Fibroblast of skin of left quadriceps (primary cell): ENCODE results near the gene TP73.
A peak's percentile ranks its signal among the peaks of the same experiment; 100 is the strongest.

Experiments used
- DNase-seq, 2 experiments: peaks; one replicate each; pipeline ENCODE4 v3.0.0-alpha.2; 2013; ENCODE audit warnings: low read depth in 2 of 2

Gene TP73

DNA sequence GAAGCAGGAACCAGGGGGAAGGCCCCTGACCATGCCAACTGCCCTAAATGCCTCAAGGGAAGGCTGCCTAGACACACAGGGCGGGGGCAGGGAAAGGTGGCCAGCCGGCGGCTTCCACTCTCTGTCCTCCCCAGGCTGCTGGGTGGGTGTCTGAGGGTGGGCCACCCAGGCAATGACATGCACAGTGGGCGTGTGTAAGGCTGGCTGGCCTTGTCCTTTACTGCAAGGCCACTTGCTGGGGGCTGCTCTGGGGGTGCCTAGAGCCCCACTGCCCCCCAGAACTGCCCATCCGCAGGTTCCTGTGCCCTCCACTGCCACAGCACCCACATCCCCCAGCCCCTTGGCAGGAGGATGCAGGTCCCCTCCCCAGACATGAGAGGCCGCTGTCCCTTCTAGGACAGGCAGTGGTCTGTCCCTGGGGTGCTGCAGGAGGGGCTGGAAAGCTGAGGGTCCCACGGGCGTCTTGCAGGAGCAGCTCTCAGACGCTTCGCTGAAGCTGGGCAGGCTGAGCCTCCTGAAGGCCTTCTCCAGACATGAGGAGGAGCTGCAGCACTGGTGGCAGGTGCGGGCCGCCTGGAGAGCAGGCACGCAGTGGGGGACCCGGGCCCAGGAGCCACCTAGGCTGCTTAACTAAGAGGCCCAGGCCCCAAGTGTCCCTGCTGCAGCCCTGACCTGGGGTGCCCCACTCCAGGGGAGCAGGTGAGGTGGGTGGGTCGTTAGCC is 110.0 kb downstream of the TP73 start:
- DNase-seq: no peak

- DNase-seq: no peak
These were observed 110.5 kb downstream of the TP73 start for GRCh38 chr1:3762873-3763228.

GRCh38 chr1:3763351-3764125 is 111.2 kb downstream of the TP73 start:
- no peak for DNase-seq

DNA sequence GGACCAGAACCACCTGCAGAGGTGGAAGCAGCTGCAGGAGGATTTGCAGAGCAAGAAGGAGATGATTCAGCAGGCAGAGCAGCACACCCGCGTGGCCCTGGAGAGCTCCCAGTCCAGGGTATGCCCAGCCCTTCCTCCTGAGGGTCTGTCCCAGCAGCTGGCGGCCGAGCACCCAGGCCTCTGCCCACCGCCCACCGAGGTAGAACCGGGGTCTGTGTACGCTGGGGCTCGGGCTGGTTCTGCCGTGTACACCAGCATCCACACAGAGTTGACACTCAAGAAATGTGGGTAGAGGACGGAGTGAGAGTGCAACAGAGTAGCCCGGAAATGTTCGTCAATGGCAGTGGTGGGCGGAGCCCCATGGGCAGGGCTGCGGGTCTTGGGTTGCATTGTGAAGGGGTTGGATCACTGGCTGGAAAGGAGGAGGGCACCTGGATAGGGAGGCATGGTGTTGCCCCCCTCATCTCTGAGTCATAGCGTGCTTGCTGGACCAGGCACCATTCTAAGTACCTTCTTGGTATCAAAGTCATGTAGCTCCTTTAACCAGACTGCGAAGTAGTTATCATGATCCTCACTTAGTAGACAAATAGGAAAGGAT is 115.1 kb downstream of the TP73 start:
- DNase-seq: no peak

GRCh38 chr1:3768811-3769390 is 116.6 kb downstream of the TP73 start:
- no peak for DNase-seq

GRCh38 chr1:3770047-3770765 is 117.9 kb downstream of the TP73 start:
- no peak for DNase-seq

GRCh38 chr1:3771108-3772026 is 119.1 kb downstream of the TP73 start:
- no peak for DNase-seq

DNA sequence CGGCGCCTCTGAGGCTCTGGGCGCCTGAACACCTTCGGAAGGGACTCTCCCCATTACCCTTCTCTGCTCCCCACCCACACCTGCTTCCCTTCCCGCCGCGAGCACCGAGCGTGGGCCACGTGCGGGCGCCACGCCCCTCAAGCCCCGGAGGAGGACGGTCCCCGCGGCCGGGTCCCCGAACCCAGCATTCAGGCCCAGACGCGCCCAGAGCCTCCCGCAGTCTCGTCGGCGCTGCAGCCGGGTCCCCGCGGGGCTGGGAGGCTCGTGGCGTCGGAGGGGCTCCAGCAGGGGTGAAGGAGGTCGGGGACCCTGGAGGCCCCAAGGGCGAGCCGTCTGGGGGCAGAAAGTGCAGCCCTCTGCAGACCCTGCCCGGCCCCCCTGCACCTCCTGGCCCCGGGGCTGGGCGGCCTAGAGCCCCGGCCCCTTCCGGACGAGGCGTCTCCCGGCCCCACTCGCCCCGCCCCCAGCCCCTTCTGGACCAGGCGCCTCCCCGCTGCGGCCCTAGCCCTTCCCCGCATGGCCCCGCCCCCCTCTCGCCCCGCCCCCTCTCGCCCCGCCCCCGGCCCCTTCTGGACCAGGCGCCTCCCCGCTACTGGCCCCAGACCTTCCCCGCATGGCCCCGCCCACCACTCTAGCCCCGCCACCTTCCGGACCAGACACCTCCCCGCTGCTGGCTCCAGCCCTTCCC is 119.9 kb downstream of the TP73 start:
- peak; percentile 46 to 50 for DNase-seq

DNA sequence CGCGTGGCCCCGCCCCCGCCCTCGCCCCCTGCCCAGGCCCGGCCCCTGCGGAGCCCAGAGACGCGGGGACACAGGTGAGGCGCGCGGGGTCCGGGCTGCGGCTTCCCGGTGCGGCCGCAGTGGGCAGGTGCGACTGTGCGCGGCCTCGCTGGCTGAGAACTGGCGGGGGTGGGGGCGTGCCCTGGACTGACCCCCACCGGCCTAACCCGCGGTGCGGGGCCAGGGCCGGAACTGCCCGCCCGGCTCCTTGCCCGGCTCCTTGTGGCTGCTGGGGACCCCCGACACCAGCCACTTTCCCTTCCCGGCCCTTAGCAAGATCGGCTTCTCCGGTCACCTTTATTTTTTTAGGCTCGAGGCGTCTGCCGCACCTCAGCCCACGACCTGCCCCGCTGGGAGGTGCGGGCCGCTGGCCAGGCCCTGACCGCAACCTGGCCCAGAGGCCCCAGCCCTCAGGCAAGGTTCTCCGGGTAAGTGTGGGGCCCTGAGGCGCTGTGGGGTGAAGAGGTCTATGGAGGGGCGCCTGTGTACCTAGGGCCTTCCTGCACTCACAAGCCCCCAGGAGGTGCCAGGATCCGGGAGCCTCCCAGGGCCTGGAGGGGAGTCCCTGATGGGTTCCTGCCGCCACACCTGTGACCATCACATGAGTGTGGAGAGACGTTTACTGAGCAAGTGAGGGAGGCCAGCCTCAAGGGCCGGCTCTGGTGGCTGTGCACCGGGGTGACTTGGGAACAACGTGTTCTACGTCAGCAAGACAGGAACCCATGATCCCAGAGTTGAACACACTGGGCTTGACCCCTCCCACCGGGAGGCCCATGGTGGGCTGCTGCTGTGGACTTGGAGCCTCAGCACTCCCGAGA is 120.6 kb downstream of the TP73 start, which contains the start of gene SMIM1:
Gene SMIM1 (plus strand): TSS at position 35 of the 857 bp plus-strand sequence. CDS start 2,625 bp downstream, outside the sequence.
- DNase-seq: no peak

GRCh38 chr1:3773572-3774275 is 121.4 kb downstream of the TP73 start:
- DNase-seq: no peak

- no peak for DNase-seq
These were observed 122.1 kb downstream of the TP73 start for GRCh38 chr1:3774276-3774945.

DNA sequence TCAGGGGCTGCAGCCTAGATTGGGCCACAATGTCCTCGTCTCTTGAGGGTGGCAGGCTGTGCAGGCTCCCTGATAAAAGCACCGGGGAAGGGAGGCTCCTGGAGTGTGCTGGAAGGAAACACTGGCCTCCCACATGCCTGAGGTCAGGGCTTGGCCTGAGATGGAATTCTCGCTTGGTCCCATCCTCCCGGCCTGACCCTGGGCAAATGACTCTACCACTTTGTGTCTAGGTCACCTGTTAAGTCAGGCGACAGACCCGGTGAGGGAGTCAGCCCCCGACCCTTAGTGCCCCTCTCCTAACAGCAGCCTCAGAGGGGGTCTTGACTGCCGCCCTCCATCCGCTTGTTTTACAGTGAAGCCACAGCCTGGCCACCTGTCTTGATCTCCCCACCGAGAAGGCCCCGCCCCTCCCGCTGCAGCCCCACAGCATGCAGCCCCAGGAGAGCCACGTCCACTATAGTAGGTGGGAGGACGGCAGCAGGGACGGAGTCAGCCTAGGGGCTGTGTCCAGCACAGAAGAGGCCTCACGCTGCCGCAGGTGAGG is 122.7 kb downstream of the TP73 start:
- DNase-seq: no peak

GRCh38 chr1:3775490-3776230 is 123.3 kb downstream of the TP73 start:
- DNase-seq: no peak

GRCh38 chr1:3776231-3776961 is 124.1 kb downstream of the TP73 start:
- DNase-seq: no peak

- DNase-seq: no peak
These were observed 124.8 kb downstream of the TP73 start for GRCh38 chr1:3777078-3777547.
